Panc1 (cell line): ENCODE data around the gene PRDX2.

ENCODE experiments used
- CTCF ChIP-seq: fragments of 450-650 bp; IDR thresholded peaks from 2 replicates; pipeline ENCODE4 v1.5.1; 2017; ENCODE audit warnings: mild to moderate bottlenecking
- POLR2AphosphoS5 ChIP-seq: IDR thresholded peaks from 2 replicates; pipeline ENCODE4 v1.6.1; 2012; ENCODE audit warnings: mild to moderate bottlenecking, low read depth, low read length, moderate library complexity
- REST ChIP-seq, 2 experiments: IDR thresholded peaks; 2 replicates each; pipeline ENCODE4 v1.6.1; 2011 to 2012; ENCODE audit warnings: low read depth in 2 of 2, control low read depth in 1 of 2, low read length in 1 of 2, mild to moderate bottlenecking in 1 of 2, moderate library complexity in 1 of 2; ENCODE audit not compliant: insufficient read depth in 1 of 2
- SIN3A ChIP-seq: IDR thresholded peaks from 2 replicates; pipeline ENCODE4 v1.6.1; 2012; ENCODE audit warnings: low read depth, mild to moderate bottlenecking, low read length, moderate library complexity, borderline replicate concordance; ENCODE audit not compliant: insufficient read depth
- TCF7L2 ChIP-seq: IDR thresholded peaks from 2 replicates; pipeline ENCODE4 v1.6.1; 2011; ENCODE audit warnings: mild to moderate bottlenecking, low read depth, low read length, inconsistent platforms

- TF ChIP-seq POLR2AphosphoS5 (no peak), CTCF (no peak), REST (IDR thresholded peaks at IDR 0.05; ENCODE audit: insufficient read depth in 1 of 2, low read depth in 2 of 2, low read length in 1 of 2) (no peak), TCF7L2 (no peak), SIN3A (no peak)
Observed at GRCh38 chr19:12800466-12800770, 1.2 kb downstream of the PRDX2 start.
